Neural cell (in vitro differentiated cells): ENCODE data around the gene RYR3. TPM values are rescaled to one million over a fixed set of nuclear protein-coding genes. Genes with fewer than 3 reads are reported as not detected.

Experiments used
- H2AFZ ChIP-seq: fragments of 200-600, 300-800 bp; sonication (generic), shearing (Covaris generic); 2 replicates; pipeline ENCODE4 v1.6.0; 2014; ENCODE audit warnings: low read depth, mild to moderate bottlenecking, antibody characterized with exemption, low read length, moderate library complexity
- H3F3A ChIP-seq: fragments of 200-600 bp; shearing (Covaris generic); 2 replicates; pipeline ENCODE4 v1.6.1; 2016; ENCODE audit warnings: mild to moderate bottlenecking, moderate library complexity, mixed read lengths, antibody characterized with exemption, low read length; ENCODE audit not compliant: insufficient read depth, poor library complexity, severe bottlenecking
- H3K27ac ChIP-seq: fragments of 200-600, 300-800 bp; sonication (generic), shearing (Covaris generic); 2 replicates; pipeline ENCODE4 v1.5.1; 2014; ENCODE audit warnings: mild to moderate bottlenecking, low read length, moderate library complexity
- H3K27me3 ChIP-seq: fragments of 300-800, 200-600 bp; sonication (generic), shearing (Covaris generic); 2 replicates; pipeline ENCODE4 v1.6.0; 2014; ENCODE audit warnings: mild to moderate bottlenecking, low read depth, low read length, moderate library complexity; ENCODE audit not compliant: insufficient read depth
- H3K36me3 ChIP-seq: fragments of 300-800, 200-600 bp; sonication (generic), shearing (Covaris generic); 2 replicates; pipeline ENCODE4 v1.5.1; 2014; ENCODE audit warnings: mild to moderate bottlenecking, antibody characterized with exemption, low read length, moderate library complexity; ENCODE audit not compliant: insufficient read depth
- H3K4me2 ChIP-seq: fragments of 300-800, 200-600 bp; sonication (generic), shearing (Covaris generic); 2 replicates; pipeline ENCODE4 v1.6.0; 2014; ENCODE audit warnings: mild to moderate bottlenecking, low read length
- H3K4me3 ChIP-seq: fragments of 300-800, 200-600 bp; sonication (generic), shearing (Covaris generic); 2 replicates; pipeline ENCODE4 v1.5.1; 2014; ENCODE audit warnings: mild to moderate bottlenecking, low read length, moderate library complexity
- H3K79me2 ChIP-seq: fragments of 200-600 bp; shearing (Covaris generic); replicated peaks from 2 replicates; pipeline ENCODE4 v1.6.0; 2014; ENCODE audit warnings: mild to moderate bottlenecking, low read length, moderate library complexity; ENCODE audit not compliant: insufficient read depth
- H3K9ac ChIP-seq: fragments of 300-800, 200-600 bp; sonication (generic), shearing (Covaris generic); 2 replicates; pipeline ENCODE4 v1.6.1; 2016; ENCODE audit warnings: mild to moderate bottlenecking, low read length, mixed read lengths
- H3K9me2 ChIP-seq: fragments of 200-600 bp; shearing (Covaris generic); 2 replicates; pipeline ENCODE4 v1.6.1; 2016; ENCODE audit warnings: mild to moderate bottlenecking, low read length, mixed read lengths; ENCODE audit not compliant: insufficient read depth
- H3K9me3 ChIP-seq: fragments of 200-600, 300-800 bp; sonication (generic), shearing (Covaris generic); 2 replicates; pipeline ENCODE4 v1.6.1; 2016; ENCODE audit warnings: mild to moderate bottlenecking, mixed run types, low read length, moderate library complexity, mixed read lengths
- H4K20me1 ChIP-seq: fragments of 200-600 bp; shearing (Covaris generic); 2 replicates; pipeline ENCODE4 v1.6.1; 2016; ENCODE audit warnings: mild to moderate bottlenecking, mixed run types; ENCODE audit not compliant: insufficient read depth
- CTCF ChIP-seq: fragments of 450-650 bp; IDR thresholded peaks from 2 replicates; pipeline ENCODE4 v1.5.1; 2014; ENCODE audit warnings: antibody characterized with exemption, mild to moderate bottlenecking, moderate library complexity; ENCODE audit not compliant: poor library complexity, severe bottlenecking
- EP300 ChIP-seq: fragments of 450-650 bp; conservative IDR thresholded peaks from 2 replicates; pipeline ENCODE4 v1.6.1; 2014; ENCODE audit warnings: antibody characterized with exemption, mild to moderate bottlenecking, moderate library complexity; ENCODE audit not compliant: poor library complexity, severe bottlenecking
- EZH2 ChIP-seq: fragments of 200-600, 300-800 bp; shearing (Covaris generic), sonication (generic); IDR thresholded peaks from 2 replicates; pipeline ENCODE4 v1.6.1; 2014; ENCODE audit warnings: antibody characterized with exemption, low read length, borderline replicate concordance, mild to moderate bottlenecking; ENCODE audit not compliant: insufficient read depth, poor library complexity, severe bottlenecking
- MXI1 ChIP-seq: fragments of 450-650 bp; conservative IDR thresholded peaks from 2 replicates; pipeline ENCODE4 v1.6.1; 2014; ENCODE audit warnings: antibody characterized with exemption, mild to moderate bottlenecking; ENCODE audit not compliant: poor library complexity, severe bottlenecking
- POLR2AphosphoS5 ChIP-seq: IDR thresholded peaks from 2 replicates; pipeline ENCODE4 v1.6.1; 2012
- RAD21 ChIP-seq: fragments of 450-650 bp; conservative IDR thresholded peaks from 2 replicates; pipeline ENCODE4 v1.6.1; 2014; ENCODE audit warnings: antibody characterized with exemption, mild to moderate bottlenecking, moderate library complexity
- REST ChIP-seq: IDR thresholded peaks from 2 replicates; pipeline ENCODE4 v1.6.1; 2012; ENCODE audit warnings: borderline replicate concordance
- SMC3 ChIP-seq: fragments of 450-650 bp; conservative IDR thresholded peaks from 2 replicates; pipeline ENCODE4 v1.6.1; 2014; ENCODE audit warnings: antibody characterized with exemption, mild to moderate bottlenecking, moderate library complexity; ENCODE audit not compliant: poor library complexity
- TAF1 ChIP-seq: IDR thresholded peaks from 2 replicates; pipeline ENCODE4 v1.6.1; 2012; ENCODE audit warnings: low read depth
- polyA plus RNA-seq: library from polyadenylated mRNA; depleted of rRNA; stranded (reverse); fragments of >200 nt; gene quantifications from 2 replicates; pipeline ENCODE4 v1.2.3, GENCODE V29; 2014

Gene RYR3
- polyA plus RNA-seq, 1 donor from 2014 or later = 12.6 TPM

GRCh38 chr15:33655488-33655887 is 344.7 kb downstream of the RYR3 start:
- Histone ChIP-seq H3K27me3 (no peaks in the 10 kb centered on the region), H3K9me3 (no peaks in the 10 kb centered on the region), H3F3A (no peaks in the 10 kb centered on the region), H4K20me1 (no peaks in the 10 kb centered on the region), H3K79me2 (no peaks in the 10 kb centered on the region), H3K9me2 (no peaks in the 10 kb centered on the region), H3K9ac (no peak overlapping the region), H3K27ac (no peak overlapping the region), H3K36me3 (no peaks in the 10 kb centered on the region), H3K4me3 (no peak overlapping the region), H3K4me2 (no peak overlapping the region), H2AFZ (no peak overlapping the region)
- TF ChIP-seq RAD21 (no peak), TAF1 (no peak), EZH2 (no peak), SMC3 (no peak), MXI1 (no peak), CTCF (no peak)

GRCh38 chr15:33656168-33656567 is 345.4 kb downstream of the RYR3 start:
- H3K36me3 ChIP-seq = no peaks in the 10 kb centered on the region
- H3K27me3 ChIP-seq = no peaks in the 10 kb centered on the region
- H3F3A ChIP-seq = no peaks in the 10 kb centered on the region
- H3K9ac ChIP-seq = no peak overlapping the region
- no peak for TF ChIP-seq MXI1
- TF ChIP-seq REST = no peak
- no peak for TF ChIP-seq SMC3
- TF ChIP-seq TAF1 = no peak
- TF ChIP-seq RAD21 = no peak
- TF ChIP-seq EZH2 = no peak
- TF ChIP-seq POLR2AphosphoS5 = no peak
- no peak for TF ChIP-seq CTCF
- TF ChIP-seq EP300 = no peak
- no peaks in the 10 kb centered on the region for H3K9me3 ChIP-seq
- no peak overlapping the region for H2AFZ ChIP-seq
- no peaks in the 10 kb centered on the region for H3K9me2 ChIP-seq
- H4K20me1 ChIP-seq = no peaks in the 10 kb centered on the region
- H3K4me2 ChIP-seq = no peak overlapping the region
- no peaks in the 10 kb centered on the region for H3K79me2 ChIP-seq
- H3K4me3 ChIP-seq = no peak overlapping the region
- no peak overlapping the region for H3K27ac ChIP-seq
